Measurements from ENCODE around the gene CD7. TPM values are rescaled to one million over a fixed set of nuclear protein-coding genes. Genes with fewer than 3 reads are reported as not detected.

CD7 gene
- total RNA-seq, 1 donor from 2014 or later = not detected

GRCh38 chr17:82294064-82294773 lies 23.2 kb downstream of the CD7 start:
- no peaks in the 10 kb centered on the region for H3K36me3 Mint-ChIP-seq (ENCODE audit: low read depth)
- no peak for TF ChIP-seq CTCF (IDR thresholded peaks at IDR 0.05)
- H3K27me3 Mint-ChIP-seq (ENCODE audit: low read depth) = no peaks in the 10 kb centered on the region
- no peaks in the 10 kb centered on the region for H3K9me3 Mint-ChIP-seq (ENCODE audit: low read depth)
- peak overlapping the region; percentile 62 for H3K4me3 Mint-ChIP-seq (ENCODE audit: unreplicated experiment)
- peaks cover 32% of the 10 kb centered on the region for H3K4me1 Mint-ChIP-seq (ENCODE audit: low read depth)
- no peak for DNase-seq (ENCODE audit: low spot score)
- no peak overlapping the region for H3K27ac Mint-ChIP-seq (ENCODE audit: unreplicated experiment)

- no peaks in the 10 kb centered on the region for H3K36me3 Mint-ChIP-seq (ENCODE audit: low read depth)
- H3K4me3 Mint-ChIP-seq (ENCODE audit: unreplicated experiment) = peak overlapping the region; percentile 73
- H3K4me1 Mint-ChIP-seq (ENCODE audit: low read depth) = peaks cover 27% of the 10 kb centered on the region
- H3K27ac Mint-ChIP-seq (ENCODE audit: unreplicated experiment) = peak overlapping the region; percentile 59
- H3K9me3 Mint-ChIP-seq (ENCODE audit: low read depth) = no peaks in the 10 kb centered on the region
- peak; percentile 97 for DNase-seq (ENCODE audit: low spot score)
- H3K27me3 Mint-ChIP-seq (ENCODE audit: low read depth) = no peaks in the 10 kb centered on the region
- peak; percentile 10 for TF ChIP-seq CTCF (IDR thresholded peaks at IDR 0.05)
Measured at GRCh38 chr17:82292251-82293154, 24.9 kb downstream of the CD7 start.

GRCh38 chr17:82291582-82292250 lies 25.7 kb downstream of the CD7 start:
- DNase-seq (ENCODE audit: low spot score) = no peak
- Mint-ChIP-seq H3K27me3 (ENCODE audit: low read depth) (no peaks in the 10 kb centered on the region), H3K36me3 (ENCODE audit: low read depth) (no peaks in the 10 kb centered on the region), H3K27ac (ENCODE audit: unreplicated experiment) (no peak overlapping the region), H3K9me3 (ENCODE audit: low read depth) (no peaks in the 10 kb centered on the region), H3K4me3 (ENCODE audit: unreplicated experiment) (peak overlapping the region; percentile 47), H3K4me1 (ENCODE audit: low read depth) (peaks cover 19% of the 10 kb centered on the region)
- TF ChIP-seq CTCF (IDR thresholded peaks at IDR 0.05) = no peak

GRCh38 chr17:82287868-82288801 lies 29.3 kb downstream of the CD7 start:
- TF ChIP-seq CTCF (IDR thresholded peaks at IDR 0.05) = no peak
- peaks cover 19% of the 10 kb centered on the region for H3K4me1 Mint-ChIP-seq (ENCODE audit: low read depth)
- DNase-seq (ENCODE audit: low spot score) = no peak
- no peaks in the 10 kb centered on the region for H3K27me3 Mint-ChIP-seq (ENCODE audit: low read depth)
- no peaks in the 10 kb centered on the region for H3K36me3 Mint-ChIP-seq (ENCODE audit: low read depth)
- H3K4me3 Mint-ChIP-seq (ENCODE audit: unreplicated experiment) = no peak overlapping the region
- no peaks in the 10 kb centered on the region for H3K9me3 Mint-ChIP-seq (ENCODE audit: low read depth)
- H3K27ac Mint-ChIP-seq (ENCODE audit: unreplicated experiment) = peak overlapping the region; percentile 10
